ENCODE measurements around the gene FAM151B.
"Not testable (repeated sequence)": the region's sequence is repeated elsewhere in the genome, so short reads cannot be mapped to it uniquely, and the experiment has no call there.

The FAM151B gene

GRCh38 chr5:80504833-80505232, 16.9 kb downstream of the FAM151B start:
- DNase-seq = no peak

- DNase-seq = no peak
Measured at GRCh38 chr5:80507663-80508062, 19.8 kb downstream of the FAM151B start.

- no peak for DNase-seq
Measured at GRCh38 chr5:80508844-80509243, 20.9 kb downstream of the FAM151B start.

GRCh38 chr5:80509362-80509761, 21.5 kb downstream of the FAM151B start:
- DNase-seq = no peak

DNA sequence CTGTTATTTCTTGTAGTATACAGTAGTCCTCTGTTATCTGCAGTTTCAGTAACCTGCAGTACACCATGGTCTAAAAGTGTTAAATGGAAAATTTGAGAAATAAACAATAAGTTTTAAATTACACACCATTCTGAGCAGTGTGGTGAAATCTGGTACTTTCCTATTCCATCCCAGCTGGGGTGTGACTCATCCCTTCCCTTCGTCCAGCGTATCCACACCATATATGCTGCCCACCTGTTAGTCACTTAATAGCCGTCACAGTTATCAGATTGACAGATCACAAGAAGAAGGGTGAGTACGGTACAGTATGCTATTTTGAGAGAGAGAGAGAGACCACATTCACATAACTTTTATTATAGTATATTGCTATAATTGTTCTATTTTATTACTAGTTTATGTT, 28.9 kb downstream of the FAM151B start:
- no peak for DNase-seq

DNA sequence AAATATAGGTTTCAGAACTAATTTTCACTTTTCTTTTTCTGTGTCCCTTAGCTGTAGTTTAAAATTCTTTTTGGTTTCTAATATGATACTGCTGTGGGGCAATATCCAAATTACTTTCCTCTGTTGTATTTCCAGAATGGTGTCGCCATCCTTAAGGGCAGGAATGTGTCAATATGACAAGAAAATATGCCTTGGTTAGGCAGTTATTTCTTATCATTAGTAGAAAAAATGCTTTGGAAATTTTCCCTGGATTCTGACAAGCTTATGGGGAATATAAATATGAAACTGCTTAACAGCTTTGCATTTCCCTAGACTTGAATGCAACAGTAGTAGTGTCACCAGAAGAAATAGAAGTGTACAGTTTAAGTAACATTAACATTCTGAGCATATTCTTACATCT, 52.8 kb downstream of the FAM151B start:
- DNase-seq = no peak

DNA sequence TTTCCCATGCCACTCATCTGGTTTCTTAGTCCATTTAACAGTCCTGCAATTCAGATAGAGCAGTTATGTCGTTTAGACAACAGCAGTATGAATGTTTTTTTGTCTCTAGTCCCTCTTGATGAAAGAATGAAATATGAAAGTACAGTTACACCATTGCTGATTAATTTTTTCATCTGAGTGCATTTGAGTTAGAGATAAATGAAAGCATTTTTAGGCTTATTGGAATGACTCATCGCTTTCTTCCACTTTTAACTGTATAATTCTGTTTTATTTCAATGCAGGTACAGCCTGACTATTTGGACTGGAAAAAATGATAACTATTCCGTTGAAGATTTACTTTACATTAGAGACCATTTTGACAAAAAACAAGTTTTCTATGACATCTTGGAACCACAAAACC, 53.5 kb downstream of the FAM151B start:
- no peak for DNase-seq

GRCh38 chr5:80554646-80555045, 66.7 kb downstream of the FAM151B start:
- no peak for DNase-seq

DNA sequence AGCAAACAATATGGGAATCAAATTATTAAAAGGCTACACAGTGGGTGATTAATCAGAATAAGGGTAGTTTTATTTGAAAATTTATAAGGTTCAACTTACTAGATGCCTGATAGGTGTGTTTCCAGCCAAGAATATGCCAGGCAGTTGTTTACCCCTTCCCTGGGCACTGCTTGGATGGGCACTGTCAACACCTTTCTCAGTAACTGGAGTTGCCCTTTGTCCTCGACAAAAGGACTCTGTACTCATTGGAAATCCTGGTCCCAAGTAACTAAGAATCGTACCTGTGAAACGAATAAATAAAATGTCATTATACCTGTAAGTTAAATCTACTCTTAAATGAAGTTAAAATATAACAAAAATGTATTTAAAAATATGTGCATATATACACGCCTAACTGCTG, 67.2 kb downstream of the FAM151B start:
- no peak for DNase-seq

GRCh38 chr5:80559244-80559643, 71.3 kb downstream of the FAM151B start:
- DNase-seq = no peak

DNA sequence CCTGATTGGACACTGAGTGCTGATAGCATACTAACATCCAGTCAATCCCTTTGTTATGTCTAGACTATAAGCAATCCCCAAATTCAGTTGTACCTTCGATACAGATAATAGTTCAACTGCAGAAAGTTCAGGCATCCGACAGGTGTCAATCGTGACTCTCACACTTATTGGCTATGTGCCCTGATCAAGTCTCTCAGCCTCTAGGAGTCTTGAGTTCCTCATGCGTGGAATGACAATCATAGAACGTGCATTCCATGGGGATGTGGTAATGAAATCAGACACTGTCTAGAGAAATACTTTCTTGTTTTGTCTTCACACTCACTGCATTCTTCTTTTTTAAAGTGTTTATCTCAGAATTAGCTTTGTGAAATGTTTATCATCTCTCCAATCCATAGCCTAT, 77.4 kb downstream of the FAM151B start:
- DNase-seq = no peak

GRCh38 chr5:80566711-80567259, 78.9 kb downstream of the FAM151B start:
- DNase-seq = no peak

GRCh38 chr5:80568251-80568650, 80.4 kb downstream of the FAM151B start:
- no peak for DNase-seq

DNA sequence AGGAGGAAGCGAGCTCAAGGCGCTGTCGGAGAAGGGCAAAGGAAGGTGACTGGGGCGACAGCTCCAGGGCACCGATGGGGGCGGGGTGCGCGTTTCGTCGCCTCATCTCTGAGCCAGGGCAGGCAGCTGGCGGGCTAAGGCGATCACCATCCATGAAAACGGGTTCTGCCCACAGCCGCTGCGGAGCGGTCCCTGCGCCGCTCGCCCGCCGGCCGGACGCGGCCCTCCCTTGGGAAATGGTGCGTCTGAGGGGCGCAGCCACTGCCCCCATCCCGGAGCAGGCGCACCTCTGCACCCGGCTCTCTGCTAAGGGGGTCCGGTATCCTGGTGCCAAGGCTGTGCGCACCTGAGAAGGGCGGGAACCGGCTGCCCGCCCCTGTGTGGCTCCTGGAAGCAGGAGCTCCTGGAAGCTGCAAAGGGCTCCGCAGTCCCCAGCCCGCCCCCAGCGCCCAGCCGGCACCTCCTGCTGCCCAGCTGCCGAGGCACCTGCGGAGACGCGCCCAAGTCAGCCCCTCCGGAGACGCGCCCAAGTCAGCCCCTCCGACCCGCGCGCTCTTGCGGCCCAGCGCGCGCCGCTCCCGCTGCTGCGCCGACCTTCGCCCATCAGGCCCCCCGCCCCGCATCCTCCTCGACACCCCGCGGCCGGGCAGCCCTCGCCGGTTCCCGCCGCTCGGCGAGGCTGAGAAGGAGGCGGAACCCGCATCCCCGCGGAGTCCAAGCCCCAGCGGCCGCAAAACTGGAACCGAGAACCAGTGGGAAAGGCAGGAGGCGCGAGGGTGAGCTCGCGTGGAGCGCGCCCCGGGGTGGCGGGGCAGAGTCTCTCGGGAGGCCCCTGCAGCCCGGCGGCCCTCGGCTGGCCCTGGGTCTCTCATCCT, 81.4 kb downstream of the FAM151B start:
- no peak for DNase-seq

DNA sequence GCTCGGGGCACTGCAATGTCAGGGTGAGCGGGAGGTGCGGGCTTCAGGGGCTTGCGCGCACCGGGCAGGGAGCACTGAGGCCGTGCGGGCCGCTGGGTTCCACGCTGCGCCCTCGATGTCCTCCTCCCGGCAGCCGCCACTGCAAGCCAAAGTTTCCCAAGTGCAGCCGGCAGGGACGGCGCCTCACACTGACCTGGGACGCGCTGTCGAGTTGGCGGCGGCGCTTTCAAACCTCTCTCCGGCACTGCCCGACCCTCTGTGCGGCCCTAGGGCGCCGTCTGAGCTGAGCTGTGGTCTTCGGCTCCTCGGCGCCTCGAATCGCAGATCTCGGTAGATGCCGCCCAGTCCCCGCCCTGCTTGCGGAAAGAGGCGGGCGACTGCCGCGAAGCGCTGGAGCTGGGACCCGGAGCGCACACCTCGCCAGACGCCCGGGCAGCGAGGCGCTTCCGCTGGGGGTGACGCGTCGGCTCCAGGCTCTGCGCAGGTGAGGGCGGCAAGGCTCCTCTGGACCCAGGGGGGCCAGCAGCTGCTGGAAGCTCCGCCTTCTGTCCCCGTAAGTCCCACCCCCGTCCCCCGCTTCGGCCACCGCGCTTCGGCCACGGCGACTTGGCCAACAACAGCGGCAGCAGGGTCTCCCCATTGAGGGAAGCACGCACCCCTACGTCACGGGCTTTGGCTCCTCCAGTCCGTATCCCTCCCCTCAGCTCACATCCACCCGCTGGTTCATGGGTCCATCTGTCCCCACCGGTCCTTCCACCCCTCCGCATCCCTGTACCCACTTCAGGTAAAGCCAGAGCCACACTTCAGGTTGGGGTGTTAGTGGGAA, 82.3 kb downstream of the FAM151B start, which contains the start of gene ANKRD34B:
ANKRD34B (minus strand) TSS at position 320 of the 826 bp plus-strand sequence. CDS start 10,261 bp downstream, outside the sequence.
- DNase-seq = no peak

DNA sequence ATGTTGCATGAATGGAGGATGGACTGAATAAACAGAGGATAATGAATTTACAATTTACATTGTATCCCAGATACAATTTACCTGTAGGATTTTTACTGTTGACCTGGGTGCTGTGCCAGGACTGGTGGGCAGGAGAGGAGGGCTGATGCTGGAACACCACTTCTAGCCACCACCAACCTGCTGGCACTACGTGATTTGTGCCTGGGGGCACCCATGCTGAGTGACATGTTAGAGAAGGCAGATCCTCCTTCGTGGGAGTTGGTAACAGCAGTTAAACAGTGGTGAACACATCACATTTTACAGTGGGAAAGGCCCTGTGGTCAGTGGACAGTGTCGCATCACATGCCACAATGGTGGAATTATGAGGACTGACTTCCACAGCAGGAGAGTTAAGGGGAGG, 85.2 kb downstream of the FAM151B start:
- DNase-seq = no peak

- DNase-seq = no peak
Measured at GRCh38 chr5:80576383-80576782, 88.5 kb downstream of the FAM151B start.

- DNase-seq = no peak
Measured at GRCh38 chr5:80577707-80578106, 89.8 kb downstream of the FAM151B start.

DNA sequence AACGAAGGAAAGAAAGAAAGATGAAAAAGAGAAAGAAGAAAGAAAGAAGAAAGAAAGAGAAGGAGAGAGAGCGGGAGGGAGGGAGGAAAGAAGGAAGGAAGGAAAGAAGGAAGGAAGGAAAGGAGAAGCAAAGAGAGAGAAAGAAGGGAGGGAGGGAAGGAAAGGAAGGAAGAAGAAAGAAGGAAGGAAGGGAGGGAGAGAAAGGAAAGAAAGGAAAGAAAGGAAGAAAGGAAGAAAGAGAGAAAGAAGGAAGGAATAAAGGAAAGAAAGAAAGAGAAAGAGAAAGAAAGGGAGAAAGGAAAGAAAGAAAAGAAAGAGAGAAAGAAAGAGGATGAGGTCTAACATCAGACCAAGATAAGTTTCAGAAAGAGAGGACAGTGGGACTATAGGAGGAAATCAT, 91.2 kb downstream of the FAM151B start:
- DNase-seq = no peak

- DNase-seq = not testable (repeated sequence)
Measured at GRCh38 chr5:80580291-80580690, 92.4 kb downstream of the FAM151B start.

GRCh38 chr5:80584770-80585169, 96.9 kb downstream of the FAM151B start:
- no peak for DNase-seq

- DNase-seq = no peak
Measured at GRCh38 chr5:80588858-80589540, 101.1 kb downstream of the FAM151B start.

- no peak for DNase-seq
Measured at GRCh38 chr5:80590766-80591165, 102.9 kb downstream of the FAM151B start.

All from KG1 (cell line).